Stromal cell of bone marrow (primary cell): ENCODE measurements around the gene WNT10A.
"Not testable (repeated sequence)": the region's sequence is repeated elsewhere in the genome, so short reads cannot be mapped to it uniquely, and the experiment has no call there.

Experiments
- DNase-seq: peaks from one replicate; pipeline ENCODE4 v3.0.0-alpha.2; 2012; ENCODE audit warnings: low read depth

Gene WNT10A

DNA sequence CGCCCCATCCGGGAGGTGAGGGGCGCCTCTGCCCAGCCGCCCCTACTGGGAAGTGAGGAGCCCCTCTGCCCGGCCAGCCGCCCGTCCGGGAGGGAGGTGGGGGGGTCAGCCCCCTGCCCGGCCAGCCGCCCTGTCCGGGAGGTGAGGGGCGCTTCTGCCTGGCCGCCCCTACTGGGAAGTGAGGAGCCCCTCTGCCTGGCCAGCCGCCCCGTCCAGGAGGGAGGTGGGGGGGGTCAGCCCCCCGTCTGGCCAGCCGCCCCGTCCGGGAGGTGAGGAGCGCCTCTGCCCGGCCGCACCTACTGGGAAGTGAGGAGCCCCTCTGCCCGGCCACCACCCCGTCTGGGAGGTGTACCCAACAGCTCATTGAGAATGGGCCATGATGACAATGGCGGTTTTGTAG, 51.1 kb downstream of the WNT10A start:
- not testable (repeated sequence) for DNase-seq
